DOHH2 (cell line): ENCODE measurements around the gene PCNX3.

ENCODE experiments used
- H3F3A ChIP-seq: fragments of 200-600 bp; sonication (generic), shearing (Covaris generic); 2 replicates; pipeline ENCODE4 v1.6.0; 2016; ENCODE audit warnings: antibody characterized with exemption, mild to moderate bottlenecking; ENCODE audit not compliant: control insufficient read depth, insufficient read depth
- H3K27ac ChIP-seq: fragments of 200-600 bp; sonication (generic); 2 replicates; pipeline ENCODE4 v1.5.1; 2014; ENCODE audit warnings: low read depth, mild to moderate bottlenecking, low read length, moderate library complexity
- H3K27me3 ChIP-seq: fragments of 200-600 bp; sonication (generic); 2 replicates; pipeline ENCODE4 v1.6.1; 2014; ENCODE audit warnings: mild to moderate bottlenecking, low read length, mixed read lengths; ENCODE audit not compliant: control insufficient read depth
- H3K36me3 ChIP-seq: fragments of 200-600 bp; sonication (generic); 2 replicates; pipeline ENCODE4 v1.6.1; 2014; ENCODE audit warnings: mild to moderate bottlenecking, low read length, moderate library complexity, mixed read lengths; ENCODE audit not compliant: control insufficient read depth
- H3K4me1 ChIP-seq: fragments of 200-600 bp; sonication (generic); 2 replicates; pipeline ENCODE4 v1.6.1; 2014; ENCODE audit warnings: mild to moderate bottlenecking, low read length, mixed read lengths; ENCODE audit not compliant: control insufficient read depth
- H3K4me2 ChIP-seq: fragments of 200-600 bp; sonication (generic); 2 replicates; pipeline ENCODE4 v1.6.0; 2014; ENCODE audit warnings: mild to moderate bottlenecking, low read length, moderate library complexity
- H3K4me3 ChIP-seq: fragments of 200-600 bp; sonication (generic); 2 replicates; pipeline ENCODE4 v1.5.1; 2014; ENCODE audit warnings: mild to moderate bottlenecking, low read length, mixed read lengths
- H3K79me2 ChIP-seq: fragments of 200-600 bp; sonication (generic); 2 replicates; pipeline ENCODE4 v1.6.1; 2014; ENCODE audit warnings: mild to moderate bottlenecking, low read length, mixed read lengths; ENCODE audit not compliant: control insufficient read depth
- H3K9me2 ChIP-seq: fragments of 200-600 bp; sonication (generic); replicated peaks from 2 replicates; pipeline ENCODE4 v1.6.1; 2014; ENCODE audit warnings: mild to moderate bottlenecking, low read length, mixed read lengths; ENCODE audit not compliant: control insufficient read depth
- H3K9me3 ChIP-seq: fragments of 200-600 bp; sonication (generic); 2 replicates; pipeline ENCODE4 v1.6.1; 2014; ENCODE audit warnings: antibody characterized with exemption, low read length, mixed read lengths; ENCODE audit not compliant: control insufficient read depth, insufficient read depth
- H4K20me1 ChIP-seq: fragments of 200-600 bp; sonication (generic); 2 replicates; pipeline ENCODE4 v1.6.0; 2014; ENCODE audit warnings: low read depth, mild to moderate bottlenecking, antibody characterized with exemption, low read length, moderate library complexity; ENCODE audit not compliant: control insufficient read depth, insufficient read depth
- EZH2phosphoT487 ChIP-seq: fragments of 200-600 bp; sonication (generic); IDR thresholded peaks from 2 replicates; pipeline ENCODE4 v1.6.1; 2017; ENCODE audit warnings: borderline replicate concordance, mild to moderate bottlenecking, antibody characterized with exemption, low read length, moderate library complexity, mixed read lengths
- TF ChIP-seq, protein P1 (sequence below): fragments of 200-600 bp; sonication (generic); IDR thresholded peaks from one replicate; pipeline ENCODE4 v1.5.1; 2014; ENCODE audit warnings: antibody characterized with exemption, mild to moderate bottlenecking, low read depth, low read length; ENCODE audit not compliant: poor library complexity, severe bottlenecking

PCNX3 gene

DNA sequence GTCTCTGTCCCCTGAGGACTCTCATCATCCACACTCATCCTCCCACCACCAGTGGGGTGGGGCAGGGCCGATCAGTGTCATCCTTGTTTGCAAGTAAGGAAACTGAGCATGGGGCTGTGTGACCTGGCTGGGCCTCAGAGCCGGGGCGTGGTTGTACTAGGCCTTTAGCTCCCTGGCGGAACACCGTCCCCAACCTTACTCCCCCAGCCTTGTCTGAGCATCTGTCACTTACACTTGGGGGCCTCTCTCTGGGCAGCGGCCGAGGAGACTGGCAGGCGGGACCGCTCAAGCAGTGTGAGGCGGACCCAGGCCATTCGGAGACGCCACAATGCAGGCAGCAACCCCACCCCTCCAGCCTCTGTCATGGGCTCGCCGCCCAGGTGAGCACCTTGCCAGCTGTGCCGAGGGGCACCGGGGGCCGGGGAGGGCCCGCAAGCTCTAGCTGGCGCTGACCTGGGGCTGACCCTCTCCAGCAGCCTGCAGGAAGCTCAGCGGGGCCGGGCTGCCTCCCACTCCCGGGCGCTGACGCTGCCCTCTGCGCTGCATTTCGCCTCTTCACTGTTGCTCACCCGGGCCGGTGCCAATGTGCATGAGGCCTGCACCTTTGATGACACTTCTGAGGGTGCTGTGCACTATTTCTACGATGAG lies 3.8 kb downstream of the PCNX3 start:
- Histone ChIP-seq H3K4me2 (no peak overlapping the region), H3K9me2 (no peaks in the 10 kb centered on the region), H3K79me2 (peaks cover 44% of the 10 kb centered on the region), H4K20me1 (peaks cover 14% of the 10 kb centered on the region; the same call in 1 of the 2 replicates), H3K4me3 (no peak overlapping the region), H3K27me3 (no peaks in the 10 kb centered on the region), H3K27ac (no peak overlapping the region), H3F3A (no peaks in the 10 kb centered on the region; the same call in 1 of the 2 replicates), H3K4me1 (peaks cover 22% of the 10 kb centered on the region), H3K9me3 (no peaks in the 10 kb centered on the region), H3K36me3 (peaks cover 79% of the 10 kb centered on the region)
- TF ChIP-seq EZH2phosphoT487: no peak
- TF ChIP-seq, protein P1, sequence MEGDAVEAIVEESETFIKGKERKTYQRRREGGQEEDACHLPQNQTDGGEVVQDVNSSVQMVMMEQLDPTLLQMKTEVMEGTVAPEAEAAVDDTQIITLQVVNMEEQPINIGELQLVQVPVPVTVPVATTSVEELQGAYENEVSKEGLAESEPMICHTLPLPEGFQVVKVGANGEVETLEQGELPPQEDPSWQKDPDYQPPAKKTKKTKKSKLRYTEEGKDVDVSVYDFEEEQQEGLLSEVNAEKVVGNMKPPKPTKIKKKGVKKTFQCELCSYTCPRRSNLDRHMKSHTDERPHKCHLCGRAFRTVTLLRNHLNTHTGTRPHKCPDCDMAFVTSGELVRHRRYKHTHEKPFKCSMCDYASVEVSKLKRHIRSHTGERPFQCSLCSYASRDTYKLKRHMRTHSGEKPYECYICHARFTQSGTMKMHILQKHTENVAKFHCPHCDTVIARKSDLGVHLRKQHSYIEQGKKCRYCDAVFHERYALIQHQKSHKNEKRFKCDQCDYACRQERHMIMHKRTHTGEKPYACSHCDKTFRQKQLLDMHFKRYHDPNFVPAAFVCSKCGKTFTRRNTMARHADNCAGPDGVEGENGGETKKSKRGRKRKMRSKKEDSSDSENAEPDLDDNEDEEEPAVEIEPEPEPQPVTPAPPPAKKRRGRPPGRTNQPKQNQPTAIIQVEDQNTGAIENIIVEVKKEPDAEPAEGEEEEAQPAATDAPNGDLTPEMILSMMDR: no peak

DNA sequence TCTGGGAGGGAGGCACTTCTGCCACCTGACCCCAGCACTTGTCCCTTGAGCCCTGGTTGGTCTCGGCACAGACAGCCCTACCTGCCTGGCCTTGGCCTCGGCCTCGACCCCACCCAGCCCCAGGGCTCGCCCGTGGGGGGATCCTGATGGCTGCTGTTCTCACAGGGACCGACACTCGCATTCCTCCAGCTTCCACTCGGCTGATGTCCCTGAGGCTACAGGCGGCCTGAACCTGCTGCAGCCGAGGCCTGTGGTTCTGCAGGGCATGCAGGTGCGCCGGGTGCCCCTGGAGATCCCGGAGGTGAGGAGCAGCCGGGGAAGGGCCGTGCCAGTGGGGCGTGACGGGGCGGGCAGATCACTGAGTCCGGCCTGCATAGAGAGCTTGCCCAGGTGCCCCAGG lies 5.1 kb downstream of the PCNX3 start:
- no peak overlapping the region for H3K4me2 ChIP-seq
- no peak overlapping the region for H3K27ac ChIP-seq
- no peaks in the 10 kb centered on the region for H3K27me3 ChIP-seq
- TF ChIP-seq, protein P1: no peak
- H3K9me2 ChIP-seq: no peaks in the 10 kb centered on the region
- peaks cover 91% of the 10 kb centered on the region for H3K36me3 ChIP-seq
- peaks cover 14% of the 10 kb centered on the region; the same call in 1 of the 2 replicates for H4K20me1 ChIP-seq
- no peak overlapping the region for H3K4me3 ChIP-seq
- no peaks in the 10 kb centered on the region for H3F3A ChIP-seq
- no peaks in the 10 kb centered on the region for H3K9me3 ChIP-seq
- peaks cover 38% of the 10 kb centered on the region for H3K79me2 ChIP-seq
- peaks cover 22% of the 10 kb centered on the region for H3K4me1 ChIP-seq

DNA sequence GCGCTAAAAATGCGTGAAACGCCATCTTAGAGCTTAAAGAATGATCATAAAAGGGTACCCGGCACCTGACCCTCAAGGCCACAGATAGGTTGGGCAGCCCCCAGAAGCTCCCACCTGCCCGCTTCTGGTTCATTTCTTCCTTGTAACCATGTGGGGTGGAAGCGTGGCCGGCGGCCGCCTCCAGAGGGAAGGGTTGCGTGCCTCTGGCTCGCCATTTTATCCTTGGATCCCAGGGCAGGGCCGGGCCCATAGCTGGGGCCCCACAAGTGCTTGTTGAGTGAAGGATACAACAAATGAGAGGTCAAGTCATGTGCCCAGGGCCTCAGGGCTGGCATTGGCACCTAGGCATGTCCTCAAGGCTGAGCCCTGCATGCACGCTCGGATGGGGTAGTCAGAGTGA lies 5.9 kb downstream of the PCNX3 start:
- H3K9me3 ChIP-seq: no peaks in the 10 kb centered on the region
- H3K79me2 ChIP-seq: peaks cover 30% of the 10 kb centered on the region
- H3K9me2 ChIP-seq: no peaks in the 10 kb centered on the region
- peaks cover 20% of the 10 kb centered on the region for H3K4me1 ChIP-seq
- TF ChIP-seq EZH2phosphoT487: no peak
- TF ChIP-seq, protein P1: no peak
- H3K36me3 ChIP-seq: peaks cover 93% of the 10 kb centered on the region
- H3F3A ChIP-seq: no peaks in the 10 kb centered on the region
- H3K27me3 ChIP-seq: no peaks in the 10 kb centered on the region
- peaks cover 10% of the 10 kb centered on the region; the same call in 1 of the 2 replicates for H4K20me1 ChIP-seq
- no peak overlapping the region for H3K4me2 ChIP-seq
- H3K27ac ChIP-seq: no peak overlapping the region
- H3K4me3 ChIP-seq: no peak overlapping the region
